Measurements from ENCODE around the gene MTG2. TPM values are rescaled to one million over a fixed set of nuclear protein-coding genes. Genes with fewer than 3 reads are reported as not detected.

Gene MTG2
- total and polyA plus RNA-seq, 11 donors, result 20.7 to 40.7 (median 27.9) TPM

DNA sequence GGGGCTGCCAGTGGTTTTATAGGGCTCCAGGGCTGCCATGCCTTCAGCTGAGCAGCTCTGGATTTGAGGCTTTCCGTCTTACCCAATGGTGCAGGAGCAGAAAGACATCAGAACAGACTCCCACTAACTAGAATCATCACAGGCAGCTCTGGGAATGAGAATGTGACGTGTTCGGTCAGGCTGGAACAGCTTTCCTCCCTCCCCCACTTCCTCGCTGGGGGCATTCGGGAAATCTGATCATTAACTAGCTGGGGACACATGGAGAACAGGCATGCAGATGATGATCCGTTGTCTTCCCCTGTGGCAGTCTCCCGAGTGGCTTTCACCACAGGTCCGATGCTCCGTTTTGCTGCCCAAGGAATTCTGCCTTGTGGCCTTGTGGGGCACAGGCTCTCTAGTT, 5.5 kb upstream of the MTG2 start:
- no peak overlapping the region for H3K27ac ChIP-seq
- H3K36me3 ChIP-seq, result peaks cover 0 to 69% (median 45%) of the 10 kb centered on the region in 9 donors
- H3K27me3 ChIP-seq, result no peaks in the 10 kb centered on the region
- no peaks in the 10 kb centered on the region for H3K9me3 ChIP-seq
- TF ChIP-seq, protein P1, sequence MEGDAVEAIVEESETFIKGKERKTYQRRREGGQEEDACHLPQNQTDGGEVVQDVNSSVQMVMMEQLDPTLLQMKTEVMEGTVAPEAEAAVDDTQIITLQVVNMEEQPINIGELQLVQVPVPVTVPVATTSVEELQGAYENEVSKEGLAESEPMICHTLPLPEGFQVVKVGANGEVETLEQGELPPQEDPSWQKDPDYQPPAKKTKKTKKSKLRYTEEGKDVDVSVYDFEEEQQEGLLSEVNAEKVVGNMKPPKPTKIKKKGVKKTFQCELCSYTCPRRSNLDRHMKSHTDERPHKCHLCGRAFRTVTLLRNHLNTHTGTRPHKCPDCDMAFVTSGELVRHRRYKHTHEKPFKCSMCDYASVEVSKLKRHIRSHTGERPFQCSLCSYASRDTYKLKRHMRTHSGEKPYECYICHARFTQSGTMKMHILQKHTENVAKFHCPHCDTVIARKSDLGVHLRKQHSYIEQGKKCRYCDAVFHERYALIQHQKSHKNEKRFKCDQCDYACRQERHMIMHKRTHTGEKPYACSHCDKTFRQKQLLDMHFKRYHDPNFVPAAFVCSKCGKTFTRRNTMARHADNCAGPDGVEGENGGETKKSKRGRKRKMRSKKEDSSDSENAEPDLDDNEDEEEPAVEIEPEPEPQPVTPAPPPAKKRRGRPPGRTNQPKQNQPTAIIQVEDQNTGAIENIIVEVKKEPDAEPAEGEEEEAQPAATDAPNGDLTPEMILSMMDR (IDR thresholded peaks at IDR 0.05), result no peak
- TF ChIP-seq POLR2A (IDR thresholded peaks at IDR 0.05), result no peak
- ATAC-seq (no peak), DNase-seq (no peak)
- 88 to 94% (median 91%) methylated on average over 9 of the region's 9 CpGs for whole genome bisulfite sequencing, 4 donors
- H3K4me1 ChIP-seq, result peaks cover 0 to 7% (median 5%) of the 10 kb centered on the region in 12 donors
- intact Hi-C loops (cut with DNase I), result no loop called here
- no peak overlapping the region for H3K4me3 ChIP-seq

DNA sequence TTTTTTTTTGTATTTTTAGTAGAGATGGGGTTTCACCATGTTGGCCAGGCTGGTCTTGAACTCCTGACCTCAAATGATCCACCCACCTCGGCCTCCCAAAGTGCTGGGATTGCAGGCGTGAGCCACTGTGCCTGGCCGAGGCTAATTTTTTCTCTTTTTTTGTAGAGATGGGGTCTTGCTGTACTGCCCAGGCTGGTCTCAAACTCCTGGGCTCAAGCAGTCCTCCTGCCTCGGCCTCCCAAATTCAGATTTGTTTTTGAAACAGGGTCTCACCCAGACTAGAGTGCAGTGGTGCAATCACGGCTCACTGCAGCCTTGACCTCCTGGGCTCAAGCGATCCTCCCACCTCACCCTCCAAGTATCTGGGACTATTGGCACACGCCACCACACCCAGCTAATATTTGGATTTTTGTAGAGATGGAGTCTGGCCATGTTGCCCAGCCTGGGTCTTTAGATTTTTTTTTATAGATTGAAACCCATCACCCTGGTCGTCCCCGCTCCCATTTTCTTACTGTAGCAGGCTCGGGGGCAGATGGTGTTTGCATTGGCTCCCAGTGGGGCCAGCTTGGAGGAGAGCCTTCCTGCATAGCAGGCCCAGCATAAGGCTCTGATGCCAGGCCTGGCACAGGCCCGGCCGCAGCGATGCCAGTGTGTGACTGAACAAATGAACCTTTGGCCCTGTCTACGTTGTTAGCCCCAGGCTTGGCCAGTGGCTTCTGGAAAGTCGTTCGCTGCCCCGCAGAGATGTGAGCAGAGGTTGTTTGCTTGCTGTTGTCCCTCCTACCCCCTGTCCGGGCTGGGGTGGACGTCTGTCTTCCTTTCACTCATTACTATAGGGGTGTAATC, 4.3 kb upstream of the MTG2 start:
- H3K9me3 ChIP-seq, result no peaks in the 10 kb centered on the region
- H3K4me1 ChIP-seq, result peaks cover 1 to 10% (median 7%) of the 10 kb centered on the region in 12 donors
- peaks cover 0 to 58% (median 36%) of the 10 kb centered on the region in 9 donors for H3K36me3 ChIP-seq
- DNase-seq (peak in 1 of 5 donors; percentile 44), ATAC-seq (no peak)
- H3K27ac ChIP-seq, result no peak overlapping the region
- intact Hi-C loops (cut with DNase I), result no loop called here
- 93 to 96% (median 94%) methylated on average over 17 to 19 of the region's 19 CpGs for WGBS, 4 donors
- H3K4me3 ChIP-seq, result no peak overlapping the region
- TF ChIP-seq, protein P1 (IDR thresholded peaks at IDR 0.05), result no peak
- no peak for TF ChIP-seq POLR2A (IDR thresholded peaks at IDR 0.05)
- no peaks in the 10 kb centered on the region for H3K27me3 ChIP-seq

- no peak overlapping the region for H3K27ac ChIP-seq
- peaks cover 4 to 16% (median 13%) of the 10 kb centered on the region in 12 donors for H3K4me1 ChIP-seq
- intact Hi-C loops (cut with DNase I), result no loop called here
- H3K9me3 ChIP-seq, result no peaks in the 10 kb centered on the region
- ATAC-seq (no peak), DNase-seq (peak in 1 of 5 donors; percentile 16)
- H3K36me3 ChIP-seq, result peaks cover 0 to 52% (median 35%) of the 10 kb centered on the region in 9 donors
- no peak for TF ChIP-seq POLR2A (IDR thresholded peaks at IDR 0.05)
- TF ChIP-seq, protein P1 (IDR thresholded peaks at IDR 0.05), result no peak
- H3K4me3 ChIP-seq, result no peak overlapping the region
- 93 to 99% (median 97%) methylated on average over 14 of the region's 14 CpGs for WGBS, 4 donors
- H3K27me3 ChIP-seq, result no peaks in the 10 kb centered on the region
Measured at GRCh38 chr20:62179162-62179504, 3.7 kb upstream of the MTG2 start.

DNA sequence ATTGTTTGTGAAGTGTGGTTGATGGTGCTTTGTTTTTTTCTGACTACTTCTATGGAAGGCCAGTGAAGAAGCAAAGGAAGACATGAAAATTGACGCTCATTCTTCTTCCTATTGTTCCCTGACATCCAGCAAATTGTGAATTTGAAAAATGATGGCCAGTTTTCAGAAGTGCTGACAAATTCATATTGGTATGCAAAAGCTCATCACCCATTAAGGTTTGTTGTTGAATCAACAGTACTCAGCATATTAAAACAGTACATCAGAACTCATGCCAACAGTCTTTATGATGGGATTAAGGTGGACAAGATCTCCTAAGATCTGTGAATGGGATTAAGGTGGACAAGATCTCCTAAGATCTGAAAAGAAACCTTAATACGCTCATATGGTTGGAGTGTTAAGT, 1.0 kb upstream of the MTG2 start:
- intact Hi-C loops (cut with DNase I), result loop anchor here in 5 of 10 donors (5.0 to 10.0 kb wide), 5 partner anchors 35 to 203 kb away; partner anchors contain the start of genes OSBPL2 (in 3 of the 5) and RPS21 (in 2 of the 5)
- DNase-seq (no peak), ATAC-seq (no peak)
- TF ChIP-seq, protein P1 (IDR thresholded peaks at IDR 0.05), result no peak
- peaks cover 4 to 25% (median 18%) of the 10 kb centered on the region in 12 donors for H3K4me1 ChIP-seq
- peak overlapping the region in 7 of 12 donors; percentile 84 to 99 (median 96) for H3K27ac ChIP-seq
- H3K4me3 ChIP-seq, result peak overlapping the region in 10 of 12 donors; percentile 77 to 99 (median 95)
- no peaks in the 10 kb centered on the region for H3K9me3 ChIP-seq
- peaks cover 0 to 30% (median 15%) of the 10 kb centered on the region in 9 donors for H3K36me3 ChIP-seq
- H3K27me3 ChIP-seq, result no peaks in the 10 kb centered on the region
- 89 to 97% (median 91%) methylated on average over 2 of the region's 2 CpGs for WGBS, 4 donors
